Measurements from ENCODE around the gene HEATR5B.
"Not testable (repeated sequence)": the region's sequence is repeated elsewhere in the genome, so short reads cannot be mapped to it uniquely, and the experiment has no call there.

- not testable (repeated sequence) for TF ChIP-seq MXI1 (IDR thresholded peaks at IDR 0.05; ENCODE audit: borderline replicate concordance, low read depth, low read length); MAFK (IDR thresholded peaks at IDR 0.05; ENCODE audit: low read depth, low read length); CTCF (conservative IDR thresholded peaks at IDR 0.05; ENCODE audit: low read depth, low read length); POLR2A (IDR thresholded peaks at IDR 0.05; ENCODE audit: low read depth, low read length); CHD1 (IDR thresholded peaks at IDR 0.05; ENCODE audit: low read depth, low read length); ELK1 (IDR thresholded peaks at IDR 0.05; ENCODE audit: borderline replicate concordance, low read depth, low read length)
Observed at GRCh38 chr2:36999416-36999815, 84.8 kb downstream of the HEATR5B start.
